ENCODE measurements around the gene PALLD.

The PALLD gene

DNA sequence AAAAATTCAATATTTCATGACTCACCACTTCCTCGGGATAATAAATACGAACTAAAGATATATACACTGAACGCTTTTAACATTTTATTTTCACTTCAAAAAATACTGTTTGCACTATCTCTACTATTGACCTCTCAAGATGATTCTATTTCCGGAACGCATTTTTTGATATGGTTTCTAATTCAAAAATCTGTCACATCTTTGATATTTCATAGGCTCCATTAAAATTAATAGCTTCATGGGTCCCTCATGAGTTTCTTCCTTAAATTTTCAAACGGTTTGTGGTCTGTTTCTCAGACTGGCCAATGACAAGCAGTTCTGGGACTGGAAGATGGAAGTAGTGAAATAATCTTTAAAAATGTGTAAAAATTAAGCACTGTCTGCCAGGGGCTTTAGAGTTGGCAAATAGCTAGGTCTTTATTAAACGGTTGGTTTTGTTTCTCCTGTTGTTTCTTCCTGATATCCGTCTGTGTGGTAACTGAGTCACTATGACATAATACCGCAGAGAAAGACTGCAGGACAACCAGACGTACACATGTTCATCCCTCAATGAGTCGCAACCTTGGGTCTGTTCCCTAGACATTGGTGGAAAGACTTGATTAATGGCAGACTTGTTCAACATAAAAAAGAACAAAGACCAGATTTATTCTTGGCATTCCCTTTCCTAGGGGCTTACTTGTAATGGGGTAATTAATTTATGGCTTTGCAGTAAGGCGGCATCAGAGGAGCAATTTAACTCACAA is 133.8 kb downstream of the PALLD start:
- peak; percentile 75 for DNase-seq

DNA sequence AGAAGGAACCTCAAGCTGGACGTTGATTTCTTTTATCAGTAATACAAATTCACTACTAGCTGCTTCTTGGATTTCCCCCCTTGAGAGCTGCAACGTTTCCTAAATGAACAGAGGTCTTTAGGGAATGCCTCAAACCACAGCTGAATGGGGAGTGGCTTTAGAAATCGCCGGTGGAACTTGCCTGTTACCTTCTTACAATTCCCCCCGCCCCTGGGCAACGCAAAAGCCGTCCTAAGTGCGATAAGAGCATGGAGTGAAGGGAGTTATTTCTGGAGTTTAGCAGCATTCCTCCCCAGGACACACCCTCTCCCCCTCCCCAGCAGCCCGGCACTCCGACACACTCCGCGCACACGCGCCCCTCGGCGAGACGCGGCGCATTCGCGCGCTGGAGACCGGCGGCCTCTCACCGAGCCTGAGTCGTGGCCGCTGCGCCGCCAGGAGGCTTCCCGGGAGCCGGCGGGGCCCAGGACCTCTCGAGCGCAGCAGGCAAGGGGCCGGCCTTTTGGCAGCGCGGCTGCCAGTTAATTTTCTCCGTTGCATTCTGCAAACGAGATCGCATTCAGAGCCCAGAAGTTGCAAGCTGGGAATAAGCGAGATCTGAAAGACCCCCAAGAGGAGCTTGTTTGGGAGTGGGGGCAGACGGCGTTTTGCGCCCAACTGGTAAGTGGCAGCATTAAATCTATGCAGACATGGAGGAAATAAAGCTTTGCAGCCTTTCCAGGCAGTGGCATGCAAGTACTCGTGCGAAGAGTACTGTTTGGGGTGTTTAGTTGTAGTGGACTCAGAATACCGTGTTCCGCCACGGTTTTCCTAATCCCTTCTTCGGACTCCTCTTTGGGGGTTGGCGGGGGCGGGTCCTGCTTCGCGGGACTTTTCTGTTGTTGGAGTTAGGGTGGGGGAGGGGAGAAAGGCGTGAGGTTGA is 134.7 kb downstream of the PALLD start:
- DNase-seq = peak; percentile 59

DNA sequence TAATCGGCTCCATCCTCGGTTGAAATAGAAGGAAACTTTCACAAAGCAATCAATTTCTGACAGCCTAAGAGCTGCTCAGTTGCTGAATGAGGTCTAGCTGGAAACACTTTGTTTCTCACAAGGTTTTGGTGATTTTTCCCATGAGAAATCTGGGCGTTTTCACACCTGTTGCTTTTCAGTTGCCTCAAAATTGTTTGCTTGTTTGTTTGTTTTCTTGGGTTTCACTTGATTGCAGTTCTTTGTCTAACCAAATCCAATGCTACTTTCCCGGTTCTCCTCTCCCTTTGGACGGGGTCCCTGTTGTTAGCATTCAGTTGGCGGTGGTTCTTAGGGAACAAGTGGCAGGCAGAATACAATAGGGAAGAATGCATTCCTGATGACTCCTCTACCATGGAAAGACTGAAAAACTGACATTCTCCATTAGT is 135.5 kb downstream of the PALLD start:
- DNase-seq = no peak

DNA sequence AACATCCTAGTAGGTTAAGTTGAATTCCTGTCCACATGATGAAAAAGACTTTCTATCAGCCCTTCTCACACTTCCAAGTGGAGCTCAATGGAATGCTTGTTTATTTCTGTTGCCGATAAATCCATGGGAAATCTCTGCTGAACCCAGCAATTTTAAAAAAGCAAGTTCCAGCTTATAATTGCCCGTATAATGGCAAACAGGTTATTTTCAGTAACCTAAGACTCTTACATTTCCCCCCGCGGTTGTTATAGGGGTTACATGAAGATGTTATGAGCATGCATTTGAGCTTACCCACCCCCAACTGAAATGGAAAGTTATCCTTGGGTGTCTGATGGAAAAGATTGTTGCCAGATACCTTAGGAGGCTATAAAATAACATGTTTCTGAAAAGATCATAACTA is 136.2 kb downstream of the PALLD start:
- no peak for DNase-seq

GRCh38 chr4:168633496-168633895 is 136.6 kb downstream of the PALLD start:
- no peak for DNase-seq

DNA sequence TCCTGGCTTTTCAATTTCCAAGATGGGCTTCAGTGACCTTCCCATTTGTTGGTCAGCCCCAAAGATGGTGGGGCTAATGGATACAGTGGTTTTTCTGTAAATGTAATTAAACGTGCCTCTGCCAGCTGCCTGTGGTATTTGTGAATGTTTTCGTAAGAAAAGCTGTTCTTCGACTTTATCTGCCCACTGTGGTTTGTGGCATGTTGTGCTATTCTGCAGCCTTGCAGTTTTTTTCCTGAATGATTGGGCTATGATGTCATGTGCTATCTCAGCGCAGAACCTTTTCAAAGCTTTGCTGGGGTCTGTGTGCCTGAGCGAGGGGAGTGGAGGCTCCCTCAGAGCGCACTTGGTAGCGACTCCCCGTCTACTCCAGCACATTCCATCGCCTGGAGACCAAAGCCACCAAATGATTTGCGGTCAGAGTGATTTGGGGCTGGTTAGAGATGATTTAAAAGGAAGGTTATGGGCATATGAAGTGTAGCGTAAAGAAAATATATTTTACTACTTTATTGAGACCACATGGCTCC is 137.5 kb downstream of the PALLD start:
- DNase-seq = peak; percentile 92

GRCh38 chr4:168636040-168636439 is 139.2 kb downstream of the PALLD start:
- DNase-seq = no peak

DNA sequence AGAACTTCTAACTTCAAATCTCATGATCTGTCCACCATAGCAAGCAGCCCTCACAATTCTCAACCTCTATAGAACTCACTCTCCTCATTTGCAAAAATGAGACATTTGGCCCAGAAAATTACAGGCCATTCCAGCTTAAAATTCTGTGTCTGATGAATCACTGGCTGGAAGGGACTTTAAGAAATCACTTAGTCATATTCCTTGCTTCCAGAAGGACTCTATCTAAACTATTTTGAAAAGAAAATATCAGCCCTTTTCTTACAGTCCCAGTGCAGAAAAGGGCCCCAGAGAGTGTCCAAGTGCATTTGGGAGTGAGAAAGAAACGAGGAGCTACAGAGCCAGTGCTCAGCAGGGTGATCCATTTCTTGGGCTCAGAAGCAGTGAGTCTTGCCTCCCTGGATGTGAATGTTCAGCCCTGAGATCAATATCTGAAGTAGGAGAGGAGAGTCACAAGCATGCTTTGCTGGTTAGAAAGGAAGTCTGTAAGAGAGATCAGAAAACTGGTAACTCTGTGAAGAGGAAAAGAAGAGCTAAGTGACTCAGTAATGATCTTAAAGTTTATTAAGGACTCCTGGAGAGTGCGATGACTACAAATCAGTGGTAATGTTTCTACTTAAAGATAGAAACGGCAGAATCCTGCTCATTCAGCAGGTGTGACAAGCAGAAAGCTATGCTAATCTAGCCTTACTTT is 139.8 kb downstream of the PALLD start:
- no peak for DNase-seq

DNA sequence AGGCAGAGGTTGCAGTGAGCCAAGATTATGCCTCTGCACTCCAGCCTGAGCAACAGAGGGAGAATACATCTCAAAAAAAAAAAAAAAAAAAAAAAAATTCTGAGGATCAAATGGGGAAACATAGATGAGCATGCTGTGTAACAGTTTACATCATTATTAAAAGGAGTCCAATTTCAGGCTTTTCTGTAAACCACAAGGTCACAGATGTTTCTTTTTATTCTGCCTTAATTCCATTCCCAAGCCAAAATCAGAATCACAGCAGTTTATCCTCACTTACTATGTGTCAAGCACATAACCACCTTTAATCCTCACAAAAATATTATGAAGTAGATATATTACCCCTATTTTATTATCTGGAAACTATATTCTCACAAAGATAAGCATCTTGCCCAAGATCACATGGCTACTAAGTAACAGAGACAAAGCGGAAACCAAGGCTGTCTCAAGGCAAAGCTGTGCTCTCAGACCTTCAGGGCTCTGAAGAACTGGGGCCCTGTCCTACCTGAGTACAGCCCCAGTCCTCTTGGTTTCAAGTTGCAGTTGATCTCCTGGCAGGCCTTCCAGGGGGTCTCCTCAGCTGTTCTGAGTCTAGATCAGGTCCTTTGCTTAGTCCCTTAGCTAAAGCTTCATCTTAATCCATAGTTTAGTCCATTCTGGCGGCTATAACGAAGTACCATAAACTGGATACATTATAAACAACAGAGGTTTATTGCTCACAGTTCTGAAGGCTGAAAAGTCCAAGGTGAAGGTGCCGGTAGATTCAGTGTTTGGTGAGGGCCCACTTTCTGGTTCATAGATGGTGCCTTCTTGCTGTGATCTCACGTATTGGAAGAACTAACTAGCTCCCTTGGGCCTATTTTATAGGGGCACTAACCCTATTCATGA is 141.3 kb downstream of the PALLD start:
- no peak for DNase-seq

GRCh38 chr4:168639914-168640313 is 143.1 kb downstream of the PALLD start:
- no peak for DNase-seq

GRCh38 chr4:168641811-168642140 is 144.9 kb downstream of the PALLD start:
- DNase-seq = no peak

GRCh38 chr4:168642591-168642990 is 145.7 kb downstream of the PALLD start:
- DNase-seq = no peak

- no peak for DNase-seq
Observed at GRCh38 chr4:168643111-168643795, 146.4 kb downstream of the PALLD start.

- DNase-seq = no peak
Observed at GRCh38 chr4:168643796-168644159, 146.9 kb downstream of the PALLD start.

GRCh38 chr4:168646001-168646768 is 149.3 kb downstream of the PALLD start:
- peak; percentile 27 for DNase-seq

DNA sequence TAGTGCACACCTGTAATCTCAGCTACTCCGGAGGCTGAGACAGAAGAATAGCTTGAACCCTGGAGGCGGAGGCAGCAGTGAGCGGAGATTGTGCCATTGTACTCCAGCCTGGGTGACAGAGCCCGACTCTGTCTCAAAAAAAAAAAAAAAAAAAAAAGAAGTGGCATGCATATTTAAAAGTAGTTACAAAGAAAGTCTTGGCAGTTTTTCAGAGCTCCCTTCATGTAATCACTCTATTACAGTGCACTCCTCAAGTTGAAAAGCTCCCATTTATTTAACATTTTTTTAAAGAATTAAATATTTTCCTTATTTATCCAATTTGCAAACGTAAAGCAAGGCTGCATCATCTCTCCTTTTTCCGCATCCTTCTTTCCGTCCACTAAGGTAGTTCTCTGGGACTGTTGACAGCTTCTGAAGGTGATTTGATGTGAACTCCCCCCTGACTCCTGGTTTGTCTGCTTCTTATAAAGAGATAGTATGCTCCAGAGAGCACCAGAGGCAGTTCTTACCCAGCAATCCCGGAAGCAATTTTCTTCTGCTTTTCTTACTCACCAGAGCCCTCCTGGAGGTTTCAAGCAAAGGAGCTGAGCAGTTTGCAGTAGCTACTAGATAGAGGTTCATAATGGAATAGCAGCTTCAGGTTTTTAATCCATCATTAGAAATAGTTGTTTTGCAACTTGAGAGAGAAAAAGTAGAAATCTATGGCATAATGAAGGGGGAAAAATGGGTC is 151.0 kb downstream of the PALLD start:
- DNase-seq = no peak

GRCh38 chr4:168648494-168648893 is 151.6 kb downstream of the PALLD start:
- peak; percentile 22 for DNase-seq

GRCh38 chr4:168648929-168649328 is 152.1 kb downstream of the PALLD start:
- peak; percentile 81 for DNase-seq

- no peak for DNase-seq
Observed at GRCh38 chr4:168651374-168651773, 154.5 kb downstream of the PALLD start.

DNA sequence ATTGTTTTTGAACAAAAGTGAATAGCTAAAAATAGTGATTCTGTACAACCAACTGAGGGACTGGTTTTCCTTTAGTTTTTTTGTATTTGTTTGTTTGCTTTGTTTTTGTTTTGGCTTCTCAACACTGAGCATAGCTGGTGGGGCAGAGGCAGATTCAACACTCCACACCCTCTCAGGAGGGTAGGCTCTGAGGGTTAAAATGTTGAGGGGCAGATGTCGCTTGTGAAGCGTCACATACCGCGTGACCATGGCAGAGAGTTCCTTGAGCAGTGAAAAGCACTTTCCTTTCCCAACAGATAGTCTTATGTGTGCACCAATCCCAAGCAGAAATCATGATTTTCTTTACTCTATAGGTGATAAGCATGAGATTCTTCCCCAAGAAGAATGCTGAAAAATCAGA is 155.0 kb downstream of the PALLD start:
- no peak for DNase-seq
